ENCODE data around the gene REX1BD. TPM values are rescaled to one million over a fixed set of nuclear protein-coding genes. Genes with fewer than 3 reads are reported as not detected.

Gene REX1BD
- total and polyA plus RNA-seq, 2 donors from 2014 or later = 56.9 to 104 TPM

GRCh38 chr19:18594096-18594823, 5.7 kb downstream of the REX1BD start:
- peaks cover 0 to 12% (median 0%) of the 10 kb centered on the region in 3 donors for H3K4me1 ChIP-seq (ENCODE audit: control insufficient read depth in 2 of 3, insufficient read depth in 2 of 3, low read depth in 1 of 3, low read length in 3 of 3)
- H3K27me3 ChIP-seq (ENCODE audit: control insufficient read depth, insufficient read depth, low read length) = peaks cover 2% of the 10 kb centered on the region
- H3K36me3 ChIP-seq (ENCODE audit: control insufficient read depth in 2 of 3, insufficient read depth in 3 of 3, low read length in 3 of 3) = peaks cover 0 to 3% (median 2%) of the 10 kb centered on the region in 3 donors
- H3K9me3 ChIP-seq (ENCODE audit: control insufficient read depth in 2 of 3, insufficient read depth in 1 of 3, low read length in 3 of 3) = no peaks in the 10 kb centered on the region
- intact Hi-C loops (cut with DNase I) = loop anchor here (10.0 kb wide), 1 partner anchor 251 kb away; no protein-coding TSS in a partner anchor
- peak overlapping the region in 2 of 3 donors; percentile 12 to 65 for H3K9ac ChIP-seq (ENCODE audit: low read length in 3 of 3)
- no peak overlapping the region for H3K27ac ChIP-seq (ENCODE audit: low read depth in 2 of 2, low read length in 2 of 2)
- DNase-seq = peak; percentile 84 to 95 (median 92)
- peak overlapping the region in 2 of 3 donors; percentile 18 to 25 for H3K4me3 ChIP-seq (ENCODE audit: low read length in 3 of 3)
- peak; percentile 76 for TF ChIP-seq CTCF (IDR thresholded peaks at IDR 0.05; ENCODE audit: borderline replicate concordance, extremely low read depth, insufficient read depth)
- no peak for FAIRE-seq

GRCh38 chr19:18594824-18595373, 6.3 kb downstream of the REX1BD start:
- no peak for TF ChIP-seq CTCF (IDR thresholded peaks at IDR 0.05; ENCODE audit: borderline replicate concordance, extremely low read depth, insufficient read depth)

GRCh38 chr19:18595475-18595874, 6.9 kb downstream of the REX1BD start:
- H3K27ac ChIP-seq (ENCODE audit: low read depth in 2 of 2, low read length in 2 of 2) = no peak overlapping the region
- intact Hi-C loops (cut with DNase I) = loop anchor here (10.0 kb wide), 1 partner anchor 249 kb away; no protein-coding TSS in a partner anchor
- no peak for DNase-seq
- no peak for FAIRE-seq
- peaks cover 0 to 3% (median 2%) of the 10 kb centered on the region in 3 donors for H3K36me3 ChIP-seq (ENCODE audit: control insufficient read depth in 2 of 3, insufficient read depth in 3 of 3, low read length in 3 of 3)
- peaks cover 2% of the 10 kb centered on the region for H3K27me3 ChIP-seq (ENCODE audit: control insufficient read depth, insufficient read depth, low read length)
- H3K4me3 ChIP-seq (ENCODE audit: low read length in 3 of 3) = no peak overlapping the region
- H3K9me3 ChIP-seq (ENCODE audit: control insufficient read depth in 2 of 3, insufficient read depth in 1 of 3, low read length in 3 of 3) = no peaks in the 10 kb centered on the region
- H3K9ac ChIP-seq (ENCODE audit: low read length in 3 of 3) = no peak overlapping the region
- TF ChIP-seq CTCF (IDR thresholded peaks at IDR 0.05; ENCODE audit: borderline replicate concordance, extremely low read depth, insufficient read depth) = no peak
- peaks cover 0 to 5% (median 0%) of the 10 kb centered on the region in 3 donors for H3K4me1 ChIP-seq (ENCODE audit: control insufficient read depth in 2 of 3, insufficient read depth in 2 of 3, low read depth in 1 of 3, low read length in 3 of 3)

More at GRCh38 chr19:18594824-18595373, 6.3 kb downstream of the REX1BD start:
- peaks cover 2% of the 10 kb centered on the region for H3K27me3 ChIP-seq (ENCODE audit: control insufficient read depth, insufficient read depth, low read length)
- H3K4me1 ChIP-seq (ENCODE audit: control insufficient read depth in 2 of 3, insufficient read depth in 2 of 3, low read depth in 1 of 3, low read length in 3 of 3) = peaks cover 0 to 6% (median 0%) of the 10 kb centered on the region in 3 donors
- intact Hi-C loops (cut with DNase I) = loop anchor here (10.0 kb wide), 1 partner anchor 250 kb away; no protein-coding TSS in a partner anchor
- H3K36me3 ChIP-seq (ENCODE audit: control insufficient read depth in 2 of 3, insufficient read depth in 3 of 3, low read length in 3 of 3) = peaks cover 0 to 3% (median 2%) of the 10 kb centered on the region in 3 donors
- H3K9me3 ChIP-seq (ENCODE audit: control insufficient read depth in 2 of 3, insufficient read depth in 1 of 3, low read length in 3 of 3) = no peaks in the 10 kb centered on the region
- DNase-seq (peak in 1 of 5 donors; percentile 70), FAIRE-seq (no peak)
- H3K27ac ChIP-seq (ENCODE audit: low read depth in 2 of 2, low read length in 2 of 2) = no peak overlapping the region
- H3K4me3 ChIP-seq (ENCODE audit: low read length in 3 of 3) = peak overlapping the region in 2 of 3 donors; percentile 18 to 25
- H3K9ac ChIP-seq (ENCODE audit: low read length in 3 of 3) = peak overlapping the region in 1 of 3 donors; percentile 65
